T-cell (primary cell): Measurements from ENCODE around the gene PPP6R1. TPM values are rescaled to one million over a fixed set of nuclear protein-coding genes. Genes with fewer than 3 reads are reported as not detected.
A peak's percentile ranks its signal among the peaks of the same experiment; 100 is the strongest.
"Not testable (repeated sequence)": the region's sequence is repeated elsewhere in the genome, so short reads cannot be mapped to it uniquely, and the experiment has no call there.

Source experiments
- ATAC-seq, 4 experiments: fragments of 200-7000 bp in 3 of 4; fragments of 150-1000 bp in 1 of 4; cut with Tn5 transposase; replicated peaks in 1 of 4; 1 replicate in 3 of 4; 2 replicates in 1 of 4; pipeline ENCODE4 v1.10.0; 2021; ENCODE audit warnings: moderate library complexity in 3 of 4, mild to moderate bottlenecking in 2 of 4, moderate number of reproducible peaks in 1 of 4
- CTCF ChIA-PET, 2 donors: fragments of 300-600 bp; sonication (Branson Sonifier 250); formaldehyde crosslinking; loops; one replicate each; lab custom pipeline; 2022; ENCODE audit warnings: antibody characterized with exemption in 2 of 2; lab: Charles Lee
- POLR2A ChIA-PET, 2 donors: fragments of 300-600 bp; sonication (Branson Sonifier 250); formaldehyde crosslinking; loops; one replicate each; lab custom pipeline; 2022; ENCODE audit warnings: antibody characterized with exemption in 2 of 2; lab: Charles Lee
- DNase-seq, 35 experiments: peaks; one replicate each; pipeline versions ENCODE4 v3.0.0 to v3.0.0-alpha.2; 2013 to 2023
- H3K27ac ChIP-seq: one replicate; pipeline ENCODE4 v1.5.1; 2013; ENCODE audit warnings: low read length
- H3K27me3 ChIP-seq, 2 experiments: replicated peaks in 1 of 2; 1 replicate in 1 of 2; 2 replicates in 1 of 2; pipeline versions ENCODE4 v1.6.1 to v1.7.0; 2013; ENCODE audit warnings: low read length in 1 of 2, mixed read lengths in 1 of 2; ENCODE audit not compliant: control insufficient read depth in 2 of 2, insufficient read depth in 2 of 2; ENCODE audit errors: extremely low read depth in 1 of 2
- H3K36me3 ChIP-seq, 2 donors: 1 replicate in 1 of 2; 2 replicates in 1 of 2; pipeline versions ENCODE4 v1.6.1 to v1.7.0; 2013; ENCODE audit warnings: low read length in 1 of 2; ENCODE audit not compliant: control insufficient read depth in 2 of 2, insufficient read depth in 1 of 2; ENCODE audit errors: extremely low read depth in 1 of 2
- H3K4me1 ChIP-seq, 2 experiments: 1 replicate in 1 of 2; 2 replicates in 1 of 2; pipeline versions ENCODE4 v1.6.1 to v1.7.0; 2013; ENCODE audit warnings: low read length in 2 of 2, mixed read lengths in 1 of 2; ENCODE audit not compliant: insufficient read depth in 2 of 2, control insufficient read depth in 1 of 2; ENCODE audit errors: extremely low read depth in 1 of 2
- H3K4me3 ChIP-seq, 2 donors: 1 replicate in 1 of 2; 2 replicates in 1 of 2; pipeline versions ENCODE4 v1.5.1 to v1.7.0; 2013; ENCODE audit warnings: mild to moderate bottlenecking in 2 of 2, low read length in 1 of 2, moderate library complexity in 1 of 2; ENCODE audit not compliant: control insufficient read depth in 1 of 2; ENCODE audit errors: extremely low read depth in 1 of 2
- H3K9me3 ChIP-seq: 2 replicates; pipeline ENCODE4 v1.7.0; 2013
- H3K27ac Mint-ChIP-seq, 2 donors: one replicate each; pipeline ENCODE4 v1.8.0; 2020 to 2021; ENCODE audit warnings: mild to moderate bottlenecking in 2 of 2, mixed read lengths in 2 of 2
- H3K27me3 Mint-ChIP-seq, 2 donors: one replicate each; pipeline ENCODE4 v1.8.0; 2021 to 2022; ENCODE audit warnings: mixed read lengths in 2 of 2
- H3K36me3 Mint-ChIP-seq: one replicate; pipeline ENCODE4 v1.8.0; 2021; ENCODE audit warnings: mixed read lengths
- H3K4me1 Mint-ChIP-seq, 3 donors: one replicate each; pipeline ENCODE4 v1.8.0; 2020 to 2022; ENCODE audit warnings: mixed read lengths in 3 of 3, mild to moderate bottlenecking in 1 of 3
- H3K4me3 Mint-ChIP-seq, 3 donors: one replicate each; pipeline ENCODE4 v1.8.0; 2020 to 2022; ENCODE audit warnings: mild to moderate bottlenecking in 3 of 3, mixed read lengths in 3 of 3, moderate library complexity in 3 of 3
- H3K9me3 Mint-ChIP-seq, 3 donors: one replicate each; pipeline ENCODE4 v1.8.0; 2020 to 2022; ENCODE audit warnings: mixed read lengths in 3 of 3
- WGBS: methylation state at CpG from one replicate; pipeline ENCODE4 v1.1.5; 2013; ENCODE audit warnings: missing lambda C conversion rate; ENCODE audit not compliant: insufficient coverage; 5-methylcytosine and 5-hydroxymethylcytosine counted together
- total RNA-seq, 35 experiments: library from RNA in 6 of 35; stranded (reverse) in 6 of 35; fragments of 120-200 nt in 1 of 35; gene quantifications; one replicate each; pipeline versions ENCODE4 v1.2.1 to v1.2.4 and lab custom pipeline; 2013 to 2026

Gene PPP6R1
- total RNA-seq, 5 donors from 2014 or later (not counting 1 experiment from before 2014, with no cell fraction given): 173 to 208 (median 194) TPM

- Mint-ChIP-seq H3K27ac (no peak overlapping the region), H3K27me3 (no peaks in the 10 kb centered on the region), H3K4me3 (no peak overlapping the region), H3K4me1 (peaks cover 0 to 3% (median 0%) of the 10 kb centered on the region in 3 donors), H3K9me3 (peaks cover 0 to 4% (median 2%) of the 10 kb centered on the region in 3 donors), H3K36me3 (peaks cover 26% of the 10 kb centered on the region)
- Histone ChIP-seq H3K4me3 (no peak overlapping the region), H3K36me3 (peaks cover 24 to 55% of the 10 kb centered on the region in 2 donors), H3K27me3 (no peaks in the 10 kb centered on the region), H3K4me1 (no peaks in the 10 kb centered on the region), H3K27ac (no peak overlapping the region), H3K9me3 (no peaks in the 10 kb centered on the region)
- DNase-seq (no peak), ATAC-seq (no peak)
- CTCF ChIA-PET: no interaction called here
- POLR2A ChIA-PET: no interaction called here
- WGBS: 86% methylated on average over 8 of the region's 9 CpGs
These were observed 32.5 kb downstream of the PPP6R1 start for GRCh38 chr19:55226273-55226672.

DNA sequence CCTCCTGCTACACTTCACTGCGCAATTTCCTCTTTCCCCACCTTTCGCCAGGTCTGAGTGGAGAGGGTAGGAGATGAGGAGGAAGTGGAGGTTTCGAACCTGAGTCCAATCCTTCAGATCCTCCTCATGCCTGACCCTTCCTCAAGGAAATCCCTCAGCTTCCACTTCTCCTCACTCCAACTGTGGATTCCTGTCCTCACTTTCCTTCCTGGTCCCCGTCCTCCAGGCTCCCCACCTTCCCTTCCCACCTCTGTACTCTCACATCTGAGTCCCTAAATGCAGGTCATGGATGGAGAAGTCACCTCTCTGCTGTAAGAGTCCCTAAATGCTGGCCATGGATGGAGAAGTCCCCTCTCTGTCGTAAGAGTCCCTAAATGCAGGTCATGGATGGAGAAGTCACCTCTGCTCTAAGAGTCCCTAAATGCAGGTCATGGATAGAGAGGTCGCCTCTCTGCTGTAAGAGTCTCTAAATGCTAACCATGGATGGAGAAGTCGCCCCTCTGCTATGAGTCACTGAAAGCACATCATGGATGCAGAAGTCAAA, 33.3 kb downstream of the PPP6R1 start:
- Mint-ChIP-seq H3K4me1 (peaks cover 0 to 3% (median 0%) of the 10 kb centered on the region in 3 donors), H3K4me3 (no peak overlapping the region), H3K9me3 (peaks cover 0 to 10% (median 2%) of the 10 kb centered on the region in 3 donors), H3K36me3 (peaks cover 33% of the 10 kb centered on the region), H3K27ac (peak overlapping the region in 1 of 2 donors; percentile 35), H3K27me3 (no peaks in the 10 kb centered on the region)
- Histone ChIP-seq H3K27ac (no peak overlapping the region), H3K9me3 (no peaks in the 10 kb centered on the region), H3K36me3 (peaks cover 21 to 48% of the 10 kb centered on the region in 2 donors), H3K4me3 (no peak overlapping the region), H3K4me1 (no peaks in the 10 kb centered on the region), H3K27me3 (no peaks in the 10 kb centered on the region)
- DNase-seq: no peak
- 84% methylated on average over 3 of the region's 7 CpGs for WGBS
- CTCF ChIA-PET: no interaction called here
- POLR2A ChIA-PET: no interaction called here
- no peak for ATAC-seq

DNA sequence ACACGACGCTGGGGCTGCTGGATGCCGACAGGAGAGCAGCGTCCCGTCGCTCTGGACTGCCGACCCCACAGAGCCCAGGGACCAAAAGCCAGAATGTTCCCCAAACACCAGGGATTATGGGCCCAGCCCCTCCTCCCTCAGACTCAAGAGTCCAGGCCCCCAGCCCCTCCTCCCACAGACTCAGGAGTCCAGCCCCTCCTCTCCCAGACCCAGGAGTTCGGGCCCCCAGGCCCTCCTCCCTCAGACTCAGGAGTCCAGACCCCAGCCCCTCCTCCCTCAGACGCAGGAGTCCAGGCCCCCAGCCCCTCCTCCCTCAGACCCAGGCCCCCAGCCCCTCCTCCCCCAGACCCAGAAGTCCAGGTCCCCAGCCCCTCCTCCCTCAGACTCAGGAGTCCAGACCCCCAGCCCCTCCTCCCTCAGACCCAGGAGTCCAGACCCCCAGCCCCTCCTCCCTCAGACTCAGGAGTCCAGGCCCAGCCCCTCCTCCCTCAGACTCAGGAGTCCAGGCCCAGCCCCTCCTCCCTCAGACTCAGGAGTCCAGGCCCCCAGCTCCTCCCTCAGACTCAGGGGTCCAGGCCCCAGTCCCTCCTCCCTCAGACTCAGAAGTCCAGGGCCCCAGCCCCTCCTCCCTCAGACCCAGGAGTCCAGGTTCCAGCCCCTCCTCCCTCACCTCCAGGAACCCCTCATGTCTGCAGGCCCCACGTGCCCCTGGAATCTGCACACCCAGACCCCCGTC, 34.0 kb downstream of the PPP6R1 start:
- H3K27me3 ChIP-seq, H3K4me3 Mint-ChIP-seq, H3K4me1 ChIP-seq, ATAC-seq, H3K4me1 Mint-ChIP-seq, CTCF ChIA-PET, H3K9me3 ChIP-seq, H3K27ac ChIP-seq, H3K27ac Mint-ChIP-seq, H3K4me3 ChIP-seq, DNase-seq, POLR2A ChIA-PET, H3K27me3 Mint-ChIP-seq: not testable (repeated sequence)
- Mint-ChIP-seq H3K9me3 (peaks cover 0 to 13% (median 2%) of the 10 kb centered on the region in 3 donors), H3K36me3 (peaks cover 33% of the 10 kb centered on the region)
- WGBS: 94% methylated on average over 7 of the region's 11 CpGs
- H3K36me3 ChIP-seq: peaks cover 20 to 42% of the 10 kb centered on the region in 2 donors

- POLR2A ChIA-PET: no interaction called here
- WGBS: 83% methylated on average over 22 of the region's 26 CpGs
- H3K27ac Mint-ChIP-seq: no peak overlapping the region
These were observed 34.7 kb downstream of the PPP6R1 start for GRCh38 chr19:55224038-55224665.

DNA sequence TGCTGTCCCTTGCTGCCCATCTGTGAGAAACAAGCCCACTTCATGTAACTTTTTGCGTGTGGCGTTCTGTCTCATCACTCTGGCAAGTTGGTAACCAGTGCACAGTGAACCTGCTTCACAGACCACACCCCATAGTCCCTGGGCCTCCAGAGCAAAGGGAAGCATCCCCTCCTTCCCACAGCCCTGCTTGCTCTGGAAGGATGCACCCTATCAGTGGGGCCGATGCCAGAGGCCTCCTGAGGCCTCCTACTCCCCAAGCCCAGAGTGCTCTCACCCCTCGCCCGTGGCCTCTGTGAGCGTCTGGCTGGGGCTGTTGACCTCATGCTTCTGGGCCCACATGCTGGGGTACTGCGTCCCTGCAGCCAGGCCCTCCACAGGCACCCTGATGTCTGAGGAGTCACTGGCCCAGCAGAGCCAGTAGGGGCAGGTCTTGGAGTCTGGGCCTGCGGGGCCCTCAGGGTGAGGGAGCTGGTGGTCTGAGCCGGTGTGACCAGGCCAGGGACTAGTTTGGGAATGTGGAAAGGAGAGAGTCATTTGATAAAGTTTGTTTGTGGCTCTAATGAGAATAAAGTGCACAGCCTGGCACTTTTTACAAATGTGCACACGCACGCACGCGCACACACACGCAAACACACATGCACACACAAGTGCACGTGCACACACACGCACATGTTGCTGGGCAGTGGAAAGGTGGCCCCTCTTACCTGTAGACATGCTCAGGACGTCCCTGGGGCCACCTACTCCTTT, 35.4 kb downstream of the PPP6R1 start:
- Mint-ChIP-seq H3K27ac (no peak overlapping the region), H3K4me3 (no peak overlapping the region), H3K27me3 (no peaks in the 10 kb centered on the region), H3K4me1 (peaks cover 0 to 3% (median 0%) of the 10 kb centered on the region in 3 donors), H3K36me3 (peaks cover 29% of the 10 kb centered on the region), H3K9me3 (peaks cover 0 to 13% (median 2%) of the 10 kb centered on the region in 3 donors)
- peaks cover 18 to 29% of the 10 kb centered on the region in 2 donors for H3K36me3 ChIP-seq
- CTCF ChIA-PET: no interaction called here
- no peak overlapping the region for H3K27ac ChIP-seq
- no peaks in the 10 kb centered on the region for H3K27me3 ChIP-seq
- POLR2A ChIA-PET: no interaction called here
- H3K4me3 ChIP-seq: no peak overlapping the region
- no peak for DNase-seq
- H3K9me3 ChIP-seq: no peaks in the 10 kb centered on the region
- H3K4me1 ChIP-seq: no peaks in the 10 kb centered on the region
- WGBS: 97% methylated on average over 12 of the region's 17 CpGs
- no peak for ATAC-seq

More at GRCh38 chr19:55224038-55224665, 34.7 kb downstream of the PPP6R1 start:
- DNase-seq (no peak), ATAC-seq (peak in 2 of 4 experiments; percentile 11 to 20)
- Mint-ChIP-seq H3K4me1 (peaks cover 0 to 3% (median 0%) of the 10 kb centered on the region in 3 donors), H3K36me3 (peaks cover 31% of the 10 kb centered on the region), H3K9me3 (peaks cover 0 to 13% (median 2%) of the 10 kb centered on the region in 3 donors), H3K4me3 (no peak overlapping the region), H3K27me3 (no peaks in the 10 kb centered on the region)
- H3K27ac ChIP-seq: no peak overlapping the region
- CTCF ChIA-PET: no interaction called here
- no peaks in the 10 kb centered on the region for H3K27me3 ChIP-seq
- H3K4me1 ChIP-seq: no peaks in the 10 kb centered on the region
- H3K9me3 ChIP-seq: no peaks in the 10 kb centered on the region
- H3K4me3 ChIP-seq: no peak overlapping the region
- H3K36me3 ChIP-seq: peaks cover 18 to 35% of the 10 kb centered on the region in 2 donors

DNA sequence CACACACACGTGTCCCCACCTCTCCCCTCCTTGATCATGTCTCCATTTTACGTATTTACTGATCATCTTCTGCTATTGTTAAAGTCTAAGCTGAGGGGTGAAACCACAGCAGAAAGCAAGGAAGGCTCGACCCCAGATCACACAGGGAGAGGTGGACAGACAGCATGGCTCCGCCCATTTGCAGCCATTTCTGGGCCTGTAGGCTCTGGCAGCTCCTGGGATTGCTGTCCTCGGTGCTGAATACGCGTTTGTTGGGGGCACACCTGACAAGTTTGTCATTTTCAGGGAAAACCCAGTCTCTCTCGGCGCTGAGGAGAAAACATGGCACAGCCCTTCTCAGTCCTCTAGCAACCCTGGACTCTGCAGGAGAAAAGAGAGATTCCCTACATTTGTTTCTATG, 38.3 kb downstream of the PPP6R1 start:
- ATAC-seq: no peak
- ChIA-PET POLR2A (no interaction called here), CTCF (no interaction called here)

More for the DNA sequence above, 38.3 kb downstream of the PPP6R1 start:
- WGBS: 89% methylated on average over 7 of the region's 9 CpGs
- DNase-seq: no peak
- Mint-ChIP-seq H3K4me3 (no peak overlapping the region), H3K9me3 (peaks cover 2 to 17% (median 3%) of the 10 kb centered on the region in 3 donors), H3K36me3 (peaks cover 16% of the 10 kb centered on the region), H3K27ac (no peak overlapping the region), H3K4me1 (peaks cover 12 to 13% (median 13%) of the 10 kb centered on the region in 3 donors), H3K27me3 (peaks cover 7 to 9% of the 10 kb centered on the region in 2 donors)
- Histone ChIP-seq H3K4me3 (no peak overlapping the region), H3K27me3 (peaks cover 0 to 16% of the 10 kb centered on the region in 2 experiments), H3K36me3 (peaks cover 6 to 8% of the 10 kb centered on the region in 2 donors), H3K27ac (no peak overlapping the region), H3K9me3 (no peaks in the 10 kb centered on the region), H3K4me1 (peaks cover 0 to 12% of the 10 kb centered on the region in 2 experiments)
